ENCODE data around the gene SSC5D.

GRCh38 chr19:55471266-55471665 lies 17.0 kb upstream of the SSC5D start:
- TF ChIP-seq CTCF (IDR thresholded peaks at IDR 0.05) (no peak), POLR2A (IDR thresholded peaks at IDR 0.05) (no peak)

All from Peyer's patch (tissue), 4 donors.